ENCODE measurements around the gene ST6GAL2. TPM values are rescaled to one million over a fixed set of nuclear protein-coding genes. Genes with fewer than 3 reads are reported as not detected.

ST6GAL2 gene
- total and polyA plus RNA-seq, 2 of the 8 experiments (the other 6 are each of a cell fraction or from before 2014, with no cell fraction given): 2.7 to 17.5 TPM

DNA sequence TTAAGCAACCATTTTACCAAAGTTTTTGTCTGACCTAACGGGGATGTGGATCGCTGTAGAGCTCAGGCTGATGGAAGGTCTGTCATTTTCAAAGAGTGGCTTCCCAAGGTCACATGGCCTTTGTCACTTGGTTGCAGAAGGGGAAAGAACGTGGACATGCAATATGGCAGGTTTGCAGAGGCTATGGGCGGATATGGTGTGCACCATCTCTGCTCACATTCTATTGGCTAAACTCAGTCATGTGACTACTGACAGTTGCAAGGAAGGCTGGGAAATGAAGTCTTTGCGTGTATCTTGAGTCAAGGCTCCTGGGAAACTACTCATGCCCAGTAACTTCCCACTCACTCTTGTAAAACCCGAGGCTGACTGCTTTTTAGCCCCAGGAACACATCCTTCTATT is 96.8 kb downstream of the ST6GAL2 start:
- peak; percentile 13 for FAIRE-seq
- POLR2A ChIA-PET (ENCODE audit: partially characterized antibody): no interaction called here

More for the DNA sequence above, 96.8 kb downstream of the ST6GAL2 start:
- Histone ChIP-seq H2BK5ac (ENCODE audit: low read depth, low read length) (no peak overlapping the region), H4K8ac (ENCODE audit: extremely low read depth, insufficient read depth, low read length) (no peak overlapping the region), H4K20me1 (replicated peaks in 1 of 2; ENCODE audit: control insufficient read depth in 1 of 2, insufficient read depth in 2 of 2, low read length in 2 of 2) (no peaks in the 10 kb centered on the region), H2BK120ac (replicated peaks; ENCODE audit: low read depth, low read length) (no peak overlapping the region), H3K9ac (replicated peaks in 1 of 4; ENCODE audit: extremely low read depth in 1 of 4, low read depth in 3 of 4, low read length in 3 of 4) (no peak overlapping the region), H3K4me3 (ENCODE audit: extremely low read depth in 1 of 4, insufficient read depth in 2 of 4, low read depth in 3 of 4, low read length in 4 of 4) (no peak overlapping the region), H4K5ac (ENCODE audit: insufficient read length, low read depth, low read length) (no peak overlapping the region), H2BK20ac (ENCODE audit: low read length) (no peak overlapping the region), H3K79me1 (ENCODE audit: low read depth, low read length) (no peaks in the 10 kb centered on the region), H3K27ac (ENCODE audit: low read depth, low read length) (no peak overlapping the region), H2AFZ (ENCODE audit: low read length) (0 out of 2 replicates have a peak overlapping the region, but pooled peaks have one; percentile 20), H2AK5ac (ENCODE audit: low read depth, low read length) (no peak overlapping the region), H3K23ac (ENCODE audit: insufficient read length) (no peak overlapping the region), H3K9me3 (ENCODE audit: insufficient read depth in 2 of 2, low read depth in 1 of 2, low read length in 1 of 2) (peaks cover 11 to 12% of the 10 kb centered on the region in 2 experiments), H3K23me2 (ENCODE audit: low read depth, low read length) (no peaks in the 10 kb centered on the region), H3K14ac (ENCODE audit: insufficient read length) (no peak overlapping the region), H3K27me3 (replicated peaks in 1 of 4; ENCODE audit: control insufficient read depth in 3 of 4, extremely low read depth in 1 of 4, insufficient read depth in 3 of 4, low read length in 3 of 4) (no peaks in the 10 kb centered on the region), H2BK12ac (ENCODE audit: low read depth, low read length) (no peak overlapping the region), H4K91ac (replicated peaks; ENCODE audit: insufficient read length, low read length) (no peak overlapping the region), H3K36me3 (ENCODE audit: control insufficient read depth in 2 of 4, insufficient read depth in 4 of 4, low read length in 3 of 4) (no peaks in the 10 kb centered on the region; a peak in 1 of 8 replicates), H3K4ac (replicated peaks; ENCODE audit: insufficient read length, low read depth, low read length) (no peak overlapping the region), H3K79me2 (ENCODE audit: control insufficient read depth in 1 of 2, insufficient read depth in 2 of 2, low read length in 2 of 2) (no peaks in the 10 kb centered on the region), H3K18ac (ENCODE audit: extremely low read depth, low read length) (no peak overlapping the region), H2BK15ac (ENCODE audit: low read length) (no peak overlapping the region), H3K4me1 (replicated peaks in 1 of 4; ENCODE audit: control insufficient read depth in 3 of 4, insufficient read depth in 4 of 4, low read length in 3 of 4) (no peaks in the 10 kb centered on the region), H3K4me2 (ENCODE audit: insufficient read depth in 1 of 2, low read depth in 2 of 2, low read length in 2 of 2) (no peak overlapping the region), H3K56ac (replicated peaks; ENCODE audit: insufficient read length, low read depth, low read length) (no peak overlapping the region)
- CTCF ChIA-PET (ENCODE audit: partially characterized antibody): interaction anchor here (0.6 kb wide), 1 partner anchor 1828 kb away, joined by 3 read pairs; no protein-coding TSS in a partner anchor
- WGBS, 2 experiments (ENCODE audit: extremely low coverage in 1 of 2, insufficient coverage in 1 of 2, insufficient read length in 1 of 2, insufficient replicate concordance in 2 of 2, low coverage in 1 of 2, low lambda C conversion rate in 2 of 2, missing lambda C conversion rate in 1 of 2): 89% methylated on average over 6 of the region's 6 CpGs; no CpG with 5 or more reads in 1 of the 2 experiments
- TF ChIP-seq CREB1 (IDR thresholded peaks at IDR 0.05) (no peak), SIX5 (IDR thresholded peaks at IDR 0.05; ENCODE audit: low read depth, low read length) (peak; percentile 29; the same call in 1 of the 2 replicates)
- TF ChIP-seq, protein P1, sequence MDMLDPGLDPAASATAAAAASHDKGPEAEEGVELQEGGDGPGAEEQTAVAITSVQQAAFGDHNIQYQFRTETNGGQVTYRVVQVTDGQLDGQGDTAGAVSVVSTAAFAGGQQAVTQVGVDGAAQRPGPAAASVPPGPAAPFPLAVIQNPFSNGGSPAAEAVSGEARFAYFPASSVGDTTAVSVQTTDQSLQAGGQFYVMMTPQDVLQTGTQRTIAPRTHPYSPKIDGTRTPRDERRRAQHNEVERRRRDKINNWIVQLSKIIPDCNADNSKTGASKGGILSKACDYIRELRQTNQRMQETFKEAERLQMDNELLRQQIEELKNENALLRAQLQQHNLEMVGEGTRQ (IDR thresholded peaks at IDR 0.05; ENCODE audit: low read length): peak; percentile 56
- DNase-seq (ENCODE audit: low read depth in 1 of 2, low spot score in 2 of 2): no peak

Measured in H1 (cell line).